SH-SY5Y (cell line): ENCODE measurements around the gene TFDP1.

Source experiments
- GATA2 ChIP-seq: IDR thresholded peaks from 2 replicates; pipeline ENCODE4 v1.6.1; 2011; ENCODE audit warnings: mild to moderate bottlenecking, low read depth, low read length
- GATA3 ChIP-seq: IDR thresholded peaks from 2 replicates; pipeline ENCODE4 v1.6.1; 2011; ENCODE audit warnings: low read depth, mild to moderate bottlenecking, low read length, moderate library complexity

DNA sequence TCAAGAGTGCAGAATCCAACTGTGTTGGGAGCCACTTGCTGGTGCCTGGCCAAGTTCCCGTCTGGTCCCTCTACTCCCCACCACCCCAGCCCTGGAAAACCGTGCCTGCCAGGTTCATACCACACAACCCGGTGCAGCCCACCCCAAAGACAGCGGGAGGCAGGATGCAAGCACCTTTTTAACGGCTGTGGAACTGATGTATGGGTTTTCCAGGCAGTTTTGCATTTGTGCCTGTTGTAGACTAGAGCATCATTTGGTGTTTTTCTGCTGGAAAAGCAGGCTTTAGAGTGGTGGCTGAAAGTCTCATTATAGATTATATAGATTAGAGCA is 13.5 kb downstream of the TFDP1 start:
- TF ChIP-seq GATA3, result no peak
- TF ChIP-seq GATA2, result no peak
